ENCODE measurements around the gene P2RY12. TPM values are rescaled to one million over a fixed set of nuclear protein-coding genes. Genes with fewer than 3 reads are reported as not detected.

Gene P2RY12
- total RNA-seq, 2 donors from 2014 or later: not detected

DNA sequence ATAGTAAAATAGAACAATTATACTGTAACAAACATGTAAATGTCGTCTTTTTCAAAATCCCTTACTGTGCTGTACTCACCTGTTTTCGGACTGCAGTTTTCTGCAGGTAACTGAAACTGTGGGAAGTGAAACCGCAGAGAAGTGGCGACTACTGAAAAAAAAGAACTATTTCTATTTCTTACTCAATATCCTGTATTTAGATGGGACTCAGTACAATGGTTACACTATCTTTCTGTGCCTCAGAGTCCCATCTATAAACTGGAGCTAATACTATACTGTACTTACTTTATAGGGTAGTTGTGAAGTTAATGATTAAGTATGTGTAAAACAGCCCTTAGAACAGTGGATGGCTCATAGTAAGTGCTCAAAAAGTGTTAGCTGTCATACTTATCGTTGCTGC is 14.3 kb upstream of the P2RY12 start:
- H3K4me3 Mint-ChIP-seq: no peak overlapping the region
- H3K4me1 Mint-ChIP-seq: peaks cover 5% of the 10 kb centered on the region
- H3K27me3 ChIP-seq (ENCODE audit: control insufficient read depth, insufficient read depth, low read length, poor library complexity, severe bottlenecking): no peaks in the 10 kb centered on the region
- no peak overlapping the region for H3K9ac ChIP-seq (ENCODE audit: extremely low read depth, low read length, poor library complexity, severe bottlenecking)
- peaks cover 8% of the 10 kb centered on the region for H3K36me3 ChIP-seq (ENCODE audit: control insufficient read depth, insufficient read depth, low read length)
- H3K27ac Mint-ChIP-seq: no peak overlapping the region
- peaks cover 15% of the 10 kb centered on the region for H3K36me3 Mint-ChIP-seq (ENCODE audit: low read depth)
- no peaks in the 10 kb centered on the region for H3K4me1 ChIP-seq (ENCODE audit: control insufficient read depth, insufficient read depth, low read length)
- 80 to 96% methylated on average over 2 to 4 of the region's 5 CpGs for WGBS, 2 experiments (ENCODE audit: insufficient coverage in 1 of 2, insufficient read length in 1 of 2)
- H3K27ac ChIP-seq (ENCODE audit: low read depth, low read length): no peak overlapping the region
- no peaks in the 10 kb centered on the region for H3K9me3 ChIP-seq (ENCODE audit: control insufficient read depth, low read length)
- no peaks in the 10 kb centered on the region for H3K9me3 Mint-ChIP-seq
- DNase-seq: no peak
- TF ChIP-seq, protein P1, sequence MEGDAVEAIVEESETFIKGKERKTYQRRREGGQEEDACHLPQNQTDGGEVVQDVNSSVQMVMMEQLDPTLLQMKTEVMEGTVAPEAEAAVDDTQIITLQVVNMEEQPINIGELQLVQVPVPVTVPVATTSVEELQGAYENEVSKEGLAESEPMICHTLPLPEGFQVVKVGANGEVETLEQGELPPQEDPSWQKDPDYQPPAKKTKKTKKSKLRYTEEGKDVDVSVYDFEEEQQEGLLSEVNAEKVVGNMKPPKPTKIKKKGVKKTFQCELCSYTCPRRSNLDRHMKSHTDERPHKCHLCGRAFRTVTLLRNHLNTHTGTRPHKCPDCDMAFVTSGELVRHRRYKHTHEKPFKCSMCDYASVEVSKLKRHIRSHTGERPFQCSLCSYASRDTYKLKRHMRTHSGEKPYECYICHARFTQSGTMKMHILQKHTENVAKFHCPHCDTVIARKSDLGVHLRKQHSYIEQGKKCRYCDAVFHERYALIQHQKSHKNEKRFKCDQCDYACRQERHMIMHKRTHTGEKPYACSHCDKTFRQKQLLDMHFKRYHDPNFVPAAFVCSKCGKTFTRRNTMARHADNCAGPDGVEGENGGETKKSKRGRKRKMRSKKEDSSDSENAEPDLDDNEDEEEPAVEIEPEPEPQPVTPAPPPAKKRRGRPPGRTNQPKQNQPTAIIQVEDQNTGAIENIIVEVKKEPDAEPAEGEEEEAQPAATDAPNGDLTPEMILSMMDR (conservative IDR thresholded peaks at IDR 0.05): no peak
- H3K4me3 ChIP-seq (ENCODE audit: low read length): no peak overlapping the region
- H3K27me3 Mint-ChIP-seq (ENCODE audit: insufficient read depth): no peaks in the 10 kb centered on the region

DNA sequence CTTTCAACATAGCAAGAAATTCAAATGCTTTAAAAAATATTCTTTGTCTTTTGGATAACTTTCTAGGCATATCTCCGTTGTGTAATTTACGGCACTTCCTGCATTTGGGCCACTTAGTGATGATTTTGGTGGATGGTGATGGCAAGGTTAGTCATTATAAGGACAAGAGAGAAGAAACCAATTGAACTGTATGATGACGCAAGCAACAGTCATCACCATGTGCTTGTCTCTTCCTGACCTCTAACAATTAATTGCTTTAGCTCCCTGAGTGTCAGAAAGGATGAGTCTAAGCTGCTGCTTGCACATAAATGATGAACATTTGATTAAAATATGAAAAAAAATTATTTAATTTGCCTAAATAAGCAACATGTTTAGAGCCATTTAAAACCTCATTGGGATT is 11.3 kb upstream of the P2RY12 start:
- DNase-seq: no peak
- no peak overlapping the region for H3K4me3 Mint-ChIP-seq
- peaks cover 3% of the 10 kb centered on the region for H3K4me1 Mint-ChIP-seq

DNA sequence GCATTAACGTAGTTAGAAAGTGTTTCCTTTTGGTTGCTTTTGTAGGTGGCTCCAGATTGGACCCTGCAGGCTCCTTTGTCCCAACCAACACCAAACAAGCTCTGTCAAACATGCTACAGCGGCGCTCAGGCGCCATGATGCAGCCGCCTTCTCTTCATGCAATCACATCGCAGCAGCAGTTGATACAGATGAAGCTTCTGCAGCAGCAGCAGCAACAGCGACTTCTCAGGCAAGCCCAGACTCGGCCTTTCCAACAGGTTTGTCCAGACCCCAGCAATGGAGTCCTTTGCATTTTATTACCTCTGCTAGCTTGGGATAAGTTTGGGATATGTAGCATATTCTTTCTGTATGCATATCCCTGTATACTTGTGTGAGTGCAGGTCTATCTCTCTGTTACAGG is 10.1 kb upstream of the P2RY12 start:
- DNase-seq: no peak
- Mint-ChIP-seq H3K36me3 (ENCODE audit: low read depth) (peaks cover 24% of the 10 kb centered on the region), H3K4me1 (peaks cover 3% of the 10 kb centered on the region), H3K27me3 (ENCODE audit: insufficient read depth) (no peaks in the 10 kb centered on the region), H3K9me3 (peaks cover 1% of the 10 kb centered on the region), H3K4me3 (no peak overlapping the region), H3K27ac (no peak overlapping the region)
- Histone ChIP-seq H3K4me1 (ENCODE audit: control insufficient read depth, insufficient read depth, low read length) (no peaks in the 10 kb centered on the region), H3K9me3 (ENCODE audit: control insufficient read depth, low read length) (no peaks in the 10 kb centered on the region), H3K27me3 (ENCODE audit: control insufficient read depth, insufficient read depth, low read length, poor library complexity, severe bottlenecking) (no peaks in the 10 kb centered on the region), H3K9ac (ENCODE audit: extremely low read depth, low read length, poor library complexity, severe bottlenecking) (no peak overlapping the region), H3K27ac (ENCODE audit: low read depth, low read length) (no peak overlapping the region), H3K36me3 (ENCODE audit: control insufficient read depth, insufficient read depth, low read length) (peaks cover 16% of the 10 kb centered on the region), H3K4me3 (ENCODE audit: low read length) (no peak overlapping the region)
- WGBS, 2 experiments (ENCODE audit: insufficient coverage in 1 of 2, insufficient read length in 1 of 2): 86% methylated on average over 8 of the region's 8 CpGs; no CpG with 5 or more reads in 1 of the 2 experiments
- TF ChIP-seq, protein P1 (conservative IDR thresholded peaks at IDR 0.05): no peak

More for the DNA sequence above, 11.3 kb upstream of the P2RY12 start:
- Histone ChIP-seq H3K4me1 (ENCODE audit: control insufficient read depth, insufficient read depth, low read length) (no peaks in the 10 kb centered on the region), H3K36me3 (ENCODE audit: control insufficient read depth, insufficient read depth, low read length) (peaks cover 8% of the 10 kb centered on the region), H3K27me3 (ENCODE audit: control insufficient read depth, insufficient read depth, low read length, poor library complexity, severe bottlenecking) (no peaks in the 10 kb centered on the region), H3K9me3 (ENCODE audit: control insufficient read depth, low read length) (no peaks in the 10 kb centered on the region), H3K9ac (ENCODE audit: extremely low read depth, low read length, poor library complexity, severe bottlenecking) (no peak overlapping the region), H3K27ac (ENCODE audit: low read depth, low read length) (no peak overlapping the region), H3K4me3 (ENCODE audit: low read length) (no peak overlapping the region)
- Mint-ChIP-seq H3K27me3 (ENCODE audit: insufficient read depth) (no peaks in the 10 kb centered on the region), H3K9me3 (peaks cover 1% of the 10 kb centered on the region), H3K27ac (no peak overlapping the region), H3K36me3 (ENCODE audit: low read depth) (peaks cover 24% of the 10 kb centered on the region)
- TF ChIP-seq, protein P1 (conservative IDR thresholded peaks at IDR 0.05): no peak
- 94 to 100% methylated on average over 1 to 3 of the region's 3 CpGs for WGBS, 2 experiments (ENCODE audit: insufficient coverage in 1 of 2, insufficient read length in 1 of 2)

All from endodermal cell (in vitro differentiated cells).